HG03103 (cell line): ENCODE data around the gene LSM12.
"Not testable (repeated sequence)": the region's sequence is repeated elsewhere in the genome, so short reads cannot be mapped to it uniquely, and the experiment has no call there.

Experiments
- ATAC-seq: cut with Tn5 transposase; IDR thresholded peaks from one replicate; pipeline ENCODE4 v1.9.1; 2021; ENCODE audit warnings: low read depth; ENCODE audit not compliant: unreplicated experiment

LSM12 gene

GRCh38 chr17:44045486-44045885, 21.0 kb downstream of the LSM12 start:
- no peak for ATAC-seq

DNA sequence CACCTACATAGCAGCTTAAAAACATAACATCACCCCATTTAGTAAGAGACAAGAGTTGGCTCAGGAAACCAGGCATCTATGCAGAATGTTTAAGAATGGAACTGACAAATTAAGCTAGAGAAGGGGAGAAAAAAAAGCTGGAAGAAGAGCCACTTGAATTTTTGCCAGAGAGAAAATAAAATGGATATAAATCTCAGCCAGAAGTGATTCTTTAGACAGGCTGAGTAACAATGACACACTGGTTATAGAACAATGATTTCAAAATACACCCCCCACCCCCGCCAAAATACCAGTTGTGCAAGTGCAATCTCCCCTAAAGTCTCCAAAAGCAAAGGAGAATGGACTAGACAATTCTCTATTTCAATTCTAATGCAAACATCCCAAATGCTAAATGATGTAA, 22.4 kb downstream of the LSM12 start:
- no peak for ATAC-seq

DNA sequence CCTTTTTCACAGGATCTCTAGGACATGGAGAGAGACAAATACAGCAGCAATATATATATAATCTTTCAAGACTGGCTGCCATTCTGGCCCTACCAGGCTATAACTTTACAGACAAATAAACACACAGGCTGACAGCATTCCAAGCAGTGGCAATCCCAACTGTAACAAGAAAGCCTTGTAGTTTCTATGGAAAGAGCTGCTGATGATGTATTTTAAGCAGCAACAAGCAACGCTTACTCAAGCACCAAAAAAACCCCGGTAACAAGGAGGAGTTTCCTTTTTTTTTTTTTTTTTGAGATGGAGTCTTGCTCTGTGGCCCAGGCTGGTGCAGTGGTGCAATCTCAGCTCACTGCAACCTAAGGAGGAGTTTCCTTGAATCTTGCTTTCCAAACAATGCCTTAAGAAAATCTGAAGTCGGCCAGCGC, 23.2 kb downstream of the LSM12 start:
- no peak for ATAC-seq

GRCh38 chr17:44039829-44040635, 26.4 kb downstream of the LSM12 start:
- ATAC-seq = no peak

DNA sequence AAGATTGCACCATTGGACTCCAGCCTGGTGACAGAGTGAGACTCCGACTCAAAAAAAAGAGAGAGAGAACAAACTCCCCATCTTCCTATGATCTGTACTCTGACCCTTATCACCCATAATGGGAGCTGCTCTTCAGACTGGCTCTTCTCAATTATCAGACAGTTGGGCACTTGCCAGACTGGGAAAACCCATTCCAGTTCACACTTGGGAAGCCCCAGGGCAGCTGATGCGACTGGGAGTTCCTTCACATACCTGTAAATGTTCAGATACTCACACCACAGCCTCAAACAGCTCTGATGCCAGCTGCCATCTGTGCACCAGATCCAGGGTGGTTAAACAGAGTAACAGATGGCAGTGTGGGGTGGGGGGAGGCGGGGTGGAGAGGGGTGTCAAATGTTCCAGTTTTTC, 27.9 kb downstream of the LSM12 start:
- no peak for ATAC-seq

- no peak for ATAC-seq
Observed at GRCh38 chr17:44037471-44037870, 29.0 kb downstream of the LSM12 start.

- not testable (repeated sequence) for ATAC-seq
Observed at GRCh38 chr17:44034688-44035087, 31.8 kb downstream of the LSM12 start.

DNA sequence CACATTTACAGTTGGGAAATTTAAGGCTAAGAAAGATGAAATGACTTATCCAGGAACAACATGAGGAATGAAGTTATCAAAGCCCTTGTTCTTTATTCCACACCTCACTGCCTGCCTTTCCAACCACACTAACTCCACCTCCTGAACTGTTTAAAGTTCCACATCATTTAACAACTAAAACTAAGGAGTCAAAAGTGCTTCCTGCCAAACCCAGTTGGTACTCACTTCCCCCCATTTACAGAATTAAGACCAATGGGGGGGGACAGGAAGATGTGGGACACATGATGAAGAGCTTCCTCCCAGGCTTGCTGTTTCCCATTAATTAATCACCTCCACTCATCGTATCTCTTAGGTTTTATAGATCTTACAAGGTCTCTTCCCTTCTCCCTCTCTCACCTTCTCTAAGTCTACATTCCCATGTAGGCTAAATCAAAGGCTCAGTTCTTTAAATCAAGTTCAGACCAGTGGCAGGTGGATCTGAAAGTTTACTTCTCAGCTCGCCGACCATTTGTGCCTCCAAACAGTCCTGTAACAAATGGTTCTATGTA, 32.5 kb downstream of the LSM12 start:
- no peak for ATAC-seq

DNA sequence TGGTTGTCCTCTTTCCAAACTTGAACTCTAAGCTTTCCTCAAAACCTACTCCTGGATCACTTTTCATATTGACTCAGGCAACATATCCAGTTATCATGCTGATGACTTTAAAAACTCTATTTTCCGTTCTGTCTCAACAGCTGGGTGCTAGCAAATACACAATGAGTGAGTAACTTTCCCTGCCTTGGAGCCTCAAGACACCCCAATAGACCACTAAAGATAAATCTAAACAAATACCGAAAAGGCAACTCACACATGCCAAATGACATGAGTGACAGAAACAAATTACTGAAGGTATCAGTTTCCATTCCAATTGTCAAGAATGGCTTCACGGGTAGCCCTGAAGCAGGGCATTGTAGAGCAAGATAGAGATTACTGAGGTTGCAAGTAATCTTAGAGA, 36.0 kb downstream of the LSM12 start:
- ATAC-seq = no peak

DNA sequence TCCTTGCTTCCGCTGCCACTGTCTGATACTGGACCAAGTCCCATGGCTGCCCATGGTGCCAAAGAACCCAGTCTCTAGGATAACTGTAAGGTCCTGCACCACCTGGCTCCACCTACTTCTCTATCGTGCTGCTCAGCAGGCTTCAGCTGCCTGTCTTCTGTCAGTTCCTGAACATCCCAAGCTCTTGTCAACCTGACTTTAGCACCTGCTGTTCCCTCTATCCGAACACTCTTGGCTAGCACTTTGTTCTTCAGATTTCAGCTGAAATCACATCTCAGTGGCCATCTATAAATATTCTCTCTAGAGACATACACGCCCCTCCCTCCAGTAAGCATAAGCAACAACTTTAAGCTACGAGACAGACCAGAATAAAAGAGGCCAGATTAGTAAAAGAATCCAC, 36.7 kb downstream of the LSM12 start:
- no peak for ATAC-seq

GRCh38 chr17:44024853-44025252, 41.6 kb downstream of the LSM12 start:
- no peak for ATAC-seq

DNA sequence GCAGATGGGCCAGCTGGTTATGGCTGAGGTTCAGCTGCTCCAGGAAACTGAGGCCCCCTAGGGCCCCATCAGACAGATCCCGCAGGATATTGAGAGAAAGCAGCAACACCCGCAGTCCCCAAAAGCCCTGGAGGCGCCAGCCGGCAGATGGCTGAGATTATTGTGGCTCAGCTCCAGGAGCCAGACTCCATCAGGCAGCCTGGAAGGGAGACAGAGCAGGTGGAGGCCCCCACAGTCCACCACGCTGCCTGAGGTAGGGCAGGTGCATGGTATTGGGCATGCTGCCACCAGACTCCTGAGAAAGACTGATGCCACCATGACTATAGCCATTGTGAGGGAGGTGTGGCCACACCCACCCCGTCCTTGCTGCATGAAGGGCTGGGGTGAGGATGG, 42.2 kb downstream of the LSM12 start:
- ATAC-seq = no peak

- no peak for ATAC-seq
Observed at GRCh38 chr17:44023545-44024270, 42.8 kb downstream of the LSM12 start.

DNA sequence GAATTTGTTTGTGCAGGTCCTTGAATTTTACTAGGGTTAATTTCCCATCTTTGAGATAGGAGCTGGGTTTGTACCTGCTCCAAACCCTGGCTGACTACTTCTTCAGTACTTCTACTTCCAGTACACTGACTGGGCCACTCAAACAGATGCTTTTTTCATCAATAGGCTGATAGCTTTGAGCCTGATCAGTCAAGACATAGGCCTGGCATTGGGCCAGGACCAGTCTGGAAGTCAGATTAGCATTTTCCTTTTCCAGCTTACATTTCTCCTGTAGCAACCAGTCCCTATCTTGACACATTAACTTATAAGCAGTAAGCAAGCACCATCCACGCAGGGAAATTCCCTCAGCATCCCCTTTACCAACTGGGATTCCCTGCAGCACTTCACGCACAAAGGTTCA, 44.2 kb downstream of the LSM12 start:
- ATAC-seq = no peak

DNA sequence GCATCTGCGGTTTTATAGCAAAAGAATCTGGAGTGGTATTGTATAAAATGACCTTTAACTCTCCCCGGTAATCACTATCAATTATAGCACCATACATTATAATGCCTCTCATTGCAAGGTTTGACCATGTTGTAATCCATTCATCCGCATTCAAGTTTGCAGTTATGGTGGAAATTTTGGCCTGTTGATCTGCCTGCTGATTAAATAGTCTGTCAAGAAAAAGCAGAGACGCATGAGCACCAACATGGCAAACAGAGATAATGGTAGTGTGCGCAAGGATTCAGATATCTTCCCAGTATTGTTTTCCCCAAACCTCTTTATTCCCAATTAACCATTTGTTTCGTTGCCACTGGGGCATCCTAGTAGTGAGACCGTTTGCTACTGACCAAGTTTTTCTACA, 45.2 kb downstream of the LSM12 start:
- not testable (repeated sequence) for ATAC-seq

- ATAC-seq = peak; percentile 66
Observed at GRCh38 chr17:44014437-44015172, 51.9 kb downstream of the LSM12 start, which contains the start of gene TMEM101. TMEM101 (minus strand) TSS chr17:44014963; CDS start chr17:44014952, 11 bp downstream.

GRCh38 chr17:44014133-44014436, 52.4 kb downstream of the LSM12 start:
- no peak for ATAC-seq

GRCh38 chr17:44012874-44013273, 53.6 kb downstream of the LSM12 start:
- ATAC-seq = no peak

DNA sequence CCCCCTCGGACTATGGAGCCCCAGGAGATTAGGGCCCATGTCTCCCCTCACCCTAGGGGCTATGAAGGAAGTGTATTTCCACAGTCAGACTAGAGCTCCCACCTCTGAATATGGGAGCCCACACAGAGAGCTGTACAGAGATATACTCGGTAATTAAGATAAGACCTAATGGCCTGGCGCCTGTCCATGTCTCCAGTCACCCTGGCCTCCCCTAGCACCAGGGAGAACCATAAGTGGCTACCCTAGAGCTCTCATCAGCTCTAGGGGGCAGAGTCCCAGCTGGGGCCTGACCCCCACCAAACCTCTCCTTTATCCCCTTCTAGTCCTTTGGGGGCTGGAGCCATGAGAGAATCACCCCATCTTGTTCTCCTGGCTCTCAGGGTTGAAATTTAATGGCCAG, 54.1 kb downstream of the LSM12 start:
- ATAC-seq = no peak

DNA sequence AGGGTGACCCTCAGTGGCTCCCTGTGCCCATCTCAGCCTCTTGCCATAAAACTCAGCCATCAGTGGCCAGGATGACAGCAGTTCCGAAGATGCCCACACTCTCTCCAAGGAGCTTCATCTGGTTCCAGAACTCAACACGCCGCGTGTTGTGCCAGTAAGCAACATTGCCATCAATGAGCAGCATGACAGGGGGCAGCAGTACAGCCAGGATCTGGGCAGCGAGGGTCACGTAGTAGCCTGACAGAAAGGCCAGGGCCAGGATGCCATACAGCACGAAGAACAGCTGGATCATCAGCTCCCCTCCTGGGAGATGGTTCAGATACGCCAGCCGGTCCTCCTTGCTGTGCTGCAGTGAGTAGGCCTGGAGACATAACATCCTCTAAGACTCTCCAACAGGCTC, 54.6 kb downstream of the LSM12 start:
- ATAC-seq = no peak

- ATAC-seq = no peak
Observed at GRCh38 chr17:44010966-44011647, 55.4 kb downstream of the LSM12 start.
